HG03159 (cell line): ENCODE results near the gene SKIDA1.

ENCODE experiments used
- ATAC-seq: cut with Tn5 transposase; IDR thresholded peaks from one replicate; pipeline ENCODE4 v1.9.1; 2021; ENCODE audit warnings: mild to moderate bottlenecking, moderate library complexity; ENCODE audit not compliant: unreplicated experiment

SKIDA1 gene

DNA sequence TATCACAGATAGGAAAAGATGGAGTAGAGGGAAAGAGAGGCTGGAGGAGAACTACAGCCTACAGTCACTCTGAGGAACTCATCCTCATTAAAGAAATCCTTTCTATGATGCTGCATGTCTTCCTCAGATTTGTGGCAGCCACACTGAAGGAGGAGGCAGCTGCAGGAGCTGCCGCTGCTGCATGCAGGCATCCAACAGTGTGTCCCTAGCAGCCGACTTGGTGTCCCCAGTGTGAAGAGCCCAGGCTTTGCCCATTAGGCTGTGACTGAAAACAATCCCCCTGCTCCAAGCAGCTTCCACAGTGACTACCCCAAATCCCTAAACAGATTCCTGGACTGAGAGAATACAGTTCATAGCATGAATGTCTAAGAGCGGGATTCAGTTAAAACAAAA lies 23.1 kb downstream of the SKIDA1 start:
- no peak for ATAC-seq

DNA sequence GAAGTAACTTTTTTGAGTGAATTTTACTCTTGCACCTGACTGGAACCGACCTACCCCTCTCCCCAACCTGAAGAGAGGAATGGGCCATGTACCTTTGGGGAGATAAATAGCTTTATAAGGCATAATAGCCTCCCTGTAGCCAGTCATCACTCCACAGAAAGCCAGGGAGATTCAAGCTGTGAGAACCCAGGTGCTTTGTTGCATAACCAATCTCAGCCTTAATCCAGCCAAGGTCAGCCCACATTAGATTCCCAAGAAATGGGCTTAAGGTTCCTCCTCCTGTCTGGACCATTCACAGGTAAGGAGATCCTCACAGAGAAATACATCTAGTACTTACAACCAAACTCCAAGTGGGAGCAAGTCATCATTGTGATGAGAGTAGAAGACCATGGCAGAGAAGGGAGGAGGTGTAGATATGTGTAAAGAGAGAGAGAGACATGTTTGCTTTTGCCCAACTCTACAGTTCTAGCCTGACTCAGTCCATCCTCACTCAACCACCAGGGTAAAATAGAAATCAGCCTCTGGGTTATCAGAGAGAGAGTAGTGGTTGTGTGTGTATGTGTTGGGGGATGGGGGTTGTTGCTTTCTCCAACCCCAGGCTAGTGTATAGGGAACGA lies 23.6 kb downstream of the SKIDA1 start:
- no peak for ATAC-seq

DNA sequence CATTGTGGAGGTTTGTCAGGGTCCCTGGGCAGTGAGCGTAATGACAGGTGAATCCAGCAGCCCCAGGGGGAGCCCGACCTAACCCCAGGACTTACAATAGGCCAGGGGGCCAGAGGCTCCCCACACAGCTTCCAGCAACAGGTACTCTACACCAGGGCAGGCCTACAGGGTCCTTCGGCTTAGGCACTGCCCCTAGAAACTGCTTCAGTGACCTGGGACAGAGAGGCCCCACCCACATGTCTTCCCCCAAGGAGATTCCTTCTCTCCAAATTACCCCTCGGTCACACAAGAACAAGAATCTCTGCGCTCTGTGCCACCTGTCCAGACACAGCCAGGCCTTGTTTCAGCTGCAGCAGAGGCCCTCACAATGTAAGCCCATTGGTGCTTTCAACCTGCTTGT lies 24.4 kb downstream of the SKIDA1 start:
- ATAC-seq, result no peak

DNA sequence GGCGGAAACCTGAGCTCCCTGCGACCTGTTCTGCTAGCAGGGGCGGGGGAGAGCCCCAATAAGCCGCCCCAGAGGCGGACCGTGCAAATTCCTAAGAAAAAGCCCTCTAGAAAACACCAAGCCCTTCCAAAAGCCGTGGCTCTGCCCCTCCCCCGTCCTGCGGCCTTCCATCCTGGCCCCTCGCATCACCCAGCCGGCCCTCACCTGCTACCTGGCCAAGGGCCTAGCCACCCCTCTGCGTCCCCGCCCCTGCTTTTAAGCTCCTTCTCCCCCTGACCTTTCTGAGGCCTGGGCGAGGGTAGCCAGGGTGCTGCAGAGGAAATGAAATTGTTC lies 24.9 kb downstream of the SKIDA1 start:
- no peak for ATAC-seq

DNA sequence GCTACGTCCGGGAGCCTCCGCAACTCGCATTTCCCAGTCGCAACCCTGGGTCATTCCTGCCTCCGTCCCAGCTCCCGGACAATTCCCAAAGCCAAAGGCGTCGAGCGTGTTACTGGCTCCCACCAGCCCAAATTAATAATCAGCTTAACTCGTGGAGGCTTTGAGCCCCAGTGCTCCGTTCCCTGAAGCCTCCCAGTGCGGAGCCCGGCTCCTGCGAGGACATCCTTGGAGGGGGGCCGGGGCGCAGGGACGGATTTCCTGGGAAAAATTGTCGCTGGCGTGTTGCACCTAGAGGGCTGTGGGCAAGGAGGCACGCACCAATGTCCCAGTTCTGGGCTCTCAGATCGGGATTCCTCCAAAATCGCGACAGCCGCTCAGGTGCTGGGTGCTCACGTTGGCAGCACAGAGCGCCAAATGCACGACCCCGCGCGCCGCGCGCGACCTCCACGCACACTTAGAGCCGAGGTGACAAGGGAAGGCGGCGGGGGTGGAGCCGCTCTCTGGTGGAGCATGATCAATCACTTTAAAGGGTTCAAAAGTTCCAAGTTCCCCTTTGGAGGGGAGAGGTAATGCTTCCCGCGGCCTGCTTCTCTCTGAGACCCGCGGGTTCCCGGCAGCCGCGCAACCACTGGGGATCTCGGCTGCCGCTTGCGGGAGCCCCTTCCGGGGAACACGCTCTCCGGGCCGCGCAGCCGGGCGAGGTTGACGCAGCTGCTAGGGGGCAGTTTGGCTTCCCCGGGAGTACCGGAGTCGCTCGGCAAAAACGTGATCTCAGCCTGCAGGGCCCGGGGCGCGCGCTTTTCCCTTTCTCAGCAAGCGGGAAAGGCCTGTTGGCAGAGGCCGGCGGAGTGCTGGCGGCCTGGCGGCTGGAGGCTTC lies 25.5 kb downstream of the SKIDA1 start:
- ATAC-seq, result no peak

DNA sequence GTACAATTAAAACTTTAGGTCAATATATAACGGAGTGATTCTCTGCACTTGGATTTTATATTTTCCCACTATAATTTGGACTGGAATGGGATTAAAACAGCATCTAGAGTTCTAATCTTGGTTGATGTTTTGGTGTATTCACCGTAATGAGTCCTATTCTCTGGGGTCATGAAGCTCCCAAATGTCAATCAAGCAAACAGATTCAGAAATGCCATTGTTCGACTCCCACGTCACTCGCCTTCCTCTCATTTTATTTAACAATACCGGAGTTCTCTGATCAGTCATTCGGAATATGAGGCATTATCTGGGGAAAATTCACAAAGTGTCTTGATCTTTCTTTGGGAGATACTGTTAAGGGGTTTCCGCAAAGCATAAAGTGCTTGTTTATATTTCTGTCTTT lies 26.5 kb downstream of the SKIDA1 start:
- no peak for ATAC-seq

DNA sequence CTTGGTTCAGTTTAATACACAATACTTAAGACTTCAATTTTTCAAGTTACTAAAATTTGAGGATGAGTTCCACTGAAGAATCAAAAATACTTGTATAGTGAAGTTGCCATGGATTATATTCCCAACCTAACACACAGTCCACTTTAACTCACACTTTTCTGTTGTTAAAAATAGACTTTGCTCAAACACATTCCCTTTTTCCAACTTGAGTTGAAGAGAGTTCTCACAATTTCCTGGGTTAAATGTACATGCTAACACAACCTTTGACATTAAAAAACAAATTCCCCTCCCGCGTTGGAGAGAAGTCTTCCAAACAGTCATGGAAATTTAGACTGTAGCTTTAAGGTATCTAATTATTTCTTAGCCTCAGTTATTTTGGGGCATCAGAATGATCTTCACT lies 27.1 kb downstream of the SKIDA1 start:
- ATAC-seq, result no peak

DNA sequence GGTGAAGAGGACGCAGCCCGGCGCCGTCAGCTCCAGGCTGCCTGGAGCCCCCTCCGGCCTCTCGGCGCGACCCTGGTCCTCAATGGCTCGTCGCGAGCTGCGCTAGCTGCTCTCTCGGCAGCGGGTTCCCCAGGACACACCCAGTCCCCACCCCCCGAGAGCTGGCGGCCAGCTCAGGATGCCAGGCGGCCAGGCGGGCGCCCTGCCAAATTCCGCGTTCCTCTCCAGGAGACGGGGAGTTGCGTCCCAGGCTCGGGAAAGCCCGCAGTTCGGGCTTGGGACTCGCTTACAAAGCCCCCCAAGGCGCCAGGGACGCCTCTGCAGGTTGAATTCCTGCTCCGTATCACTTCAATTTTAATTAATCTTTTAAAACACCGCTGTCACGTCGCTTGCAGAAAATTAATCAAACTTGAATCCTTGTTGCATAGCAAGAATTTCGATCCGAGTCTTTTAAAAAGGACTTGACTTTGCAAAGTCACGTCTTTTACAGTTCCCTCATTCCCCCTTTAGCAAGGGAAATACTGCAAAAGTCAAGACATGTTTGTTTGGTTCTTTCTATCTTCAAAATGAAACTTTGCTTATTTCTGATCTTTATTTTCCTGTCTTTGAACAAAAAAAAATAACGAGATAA lies 28.2 kb downstream of the SKIDA1 start:
- ATAC-seq, result no peak

DNA sequence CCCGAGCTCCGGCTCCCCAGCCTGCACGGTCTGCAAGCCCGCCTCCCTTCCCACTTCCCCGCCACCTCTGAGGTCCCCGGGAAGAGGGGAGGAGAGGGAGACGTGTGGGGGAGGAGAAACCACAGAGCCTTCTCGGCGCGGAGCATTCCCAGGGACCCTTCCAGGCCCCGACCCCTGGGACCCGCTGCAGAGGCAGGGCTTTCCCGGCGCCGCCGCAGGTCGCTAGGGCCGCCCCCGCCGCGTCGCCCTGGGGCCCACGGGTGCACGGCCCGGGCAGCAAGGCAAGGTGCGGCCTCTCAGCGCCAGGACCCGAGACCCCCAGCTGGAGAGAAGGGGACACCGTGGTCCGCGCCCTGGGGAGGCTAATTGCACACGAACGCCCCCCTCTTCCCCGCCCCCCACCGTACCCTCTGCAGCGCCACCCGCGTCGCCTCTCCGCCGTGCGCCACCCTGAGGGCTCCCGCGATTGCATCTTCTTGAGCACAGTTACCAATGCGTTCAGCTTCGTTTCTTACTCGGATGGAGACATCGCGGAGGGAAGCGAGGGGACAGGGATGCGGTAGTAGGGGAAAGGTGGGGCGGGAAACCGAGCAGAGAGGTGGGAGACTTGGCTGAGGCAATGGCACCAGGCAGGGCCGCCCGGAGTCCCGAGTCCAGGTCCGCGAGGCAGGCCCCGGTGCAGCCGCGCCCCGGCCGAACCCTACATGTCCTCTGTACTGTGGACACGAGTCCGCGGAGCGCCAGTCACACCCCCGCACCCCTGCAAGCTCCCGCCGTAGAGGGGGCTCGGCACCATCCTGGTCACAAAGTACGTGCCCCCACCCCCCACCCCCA lies 28.9 kb downstream of the SKIDA1 start:
- peak; percentile 52 for ATAC-seq

DNA sequence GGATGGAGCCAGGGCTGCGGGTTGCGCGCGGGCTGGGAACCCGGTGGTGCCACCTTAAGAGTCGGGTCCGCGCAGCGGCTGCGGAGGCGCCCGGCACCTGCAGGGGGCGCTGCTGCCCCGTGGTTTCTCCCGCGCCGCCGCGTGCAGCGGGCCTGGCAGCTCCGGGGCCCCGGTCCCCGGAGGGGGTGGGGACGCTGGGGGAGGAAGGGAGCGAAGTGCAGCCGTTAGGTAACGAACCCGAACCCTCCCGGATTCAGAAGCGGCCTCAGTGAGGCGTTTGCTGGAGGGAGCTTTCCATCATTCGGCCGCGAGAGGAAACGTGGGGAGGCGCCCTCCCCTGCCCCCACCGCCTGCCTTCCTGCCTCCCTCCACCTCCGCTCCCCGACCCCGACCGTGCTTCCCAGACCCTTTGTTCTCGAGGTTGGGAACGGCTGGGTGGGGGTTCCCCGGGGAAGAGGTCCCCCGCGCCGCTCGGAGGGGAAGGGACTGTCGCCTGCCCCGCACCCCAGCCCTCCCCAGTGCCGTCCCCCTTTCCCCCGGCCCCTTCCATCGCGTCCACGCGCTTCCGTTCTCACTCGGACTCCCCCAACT lies 29.6 kb downstream of the SKIDA1 start:
- ATAC-seq, result peak; percentile 86

DNA sequence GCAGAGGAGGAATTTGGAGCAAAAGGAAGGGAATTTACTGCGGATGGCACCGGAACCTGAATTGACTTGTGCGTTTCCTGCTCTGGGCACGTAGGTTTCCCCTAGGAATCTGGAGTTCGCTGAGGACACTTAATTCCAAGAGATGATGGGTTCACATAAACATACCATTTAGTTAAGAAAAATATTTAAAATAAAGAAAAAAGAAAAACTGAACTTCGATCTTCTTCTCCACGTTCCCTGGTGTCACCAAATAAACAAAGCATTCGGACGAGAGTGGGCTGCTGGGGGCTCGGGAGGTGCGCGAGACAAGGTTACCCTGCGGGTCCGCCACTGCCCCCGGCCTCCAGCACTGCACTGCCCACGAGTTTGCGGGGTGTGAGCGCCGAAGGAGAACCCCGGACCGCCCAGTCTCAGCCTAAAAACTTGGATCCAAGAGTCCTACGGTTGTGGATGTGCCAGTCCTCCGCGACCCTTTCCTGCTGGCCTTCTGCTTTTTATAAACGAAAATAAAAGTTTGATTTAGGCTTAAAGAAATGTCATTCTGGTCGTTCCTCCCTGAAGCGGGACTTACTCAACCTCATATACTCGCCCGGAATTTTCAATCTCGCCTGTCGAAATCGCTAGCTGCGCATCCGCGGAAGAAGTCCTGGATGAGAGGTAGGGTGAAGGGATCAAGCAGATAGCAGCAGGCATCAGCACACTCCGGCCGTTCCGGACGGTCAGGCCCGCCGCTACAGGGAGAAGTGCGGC lies 30.3 kb downstream of the SKIDA1 start:
- no peak for ATAC-seq

DNA sequence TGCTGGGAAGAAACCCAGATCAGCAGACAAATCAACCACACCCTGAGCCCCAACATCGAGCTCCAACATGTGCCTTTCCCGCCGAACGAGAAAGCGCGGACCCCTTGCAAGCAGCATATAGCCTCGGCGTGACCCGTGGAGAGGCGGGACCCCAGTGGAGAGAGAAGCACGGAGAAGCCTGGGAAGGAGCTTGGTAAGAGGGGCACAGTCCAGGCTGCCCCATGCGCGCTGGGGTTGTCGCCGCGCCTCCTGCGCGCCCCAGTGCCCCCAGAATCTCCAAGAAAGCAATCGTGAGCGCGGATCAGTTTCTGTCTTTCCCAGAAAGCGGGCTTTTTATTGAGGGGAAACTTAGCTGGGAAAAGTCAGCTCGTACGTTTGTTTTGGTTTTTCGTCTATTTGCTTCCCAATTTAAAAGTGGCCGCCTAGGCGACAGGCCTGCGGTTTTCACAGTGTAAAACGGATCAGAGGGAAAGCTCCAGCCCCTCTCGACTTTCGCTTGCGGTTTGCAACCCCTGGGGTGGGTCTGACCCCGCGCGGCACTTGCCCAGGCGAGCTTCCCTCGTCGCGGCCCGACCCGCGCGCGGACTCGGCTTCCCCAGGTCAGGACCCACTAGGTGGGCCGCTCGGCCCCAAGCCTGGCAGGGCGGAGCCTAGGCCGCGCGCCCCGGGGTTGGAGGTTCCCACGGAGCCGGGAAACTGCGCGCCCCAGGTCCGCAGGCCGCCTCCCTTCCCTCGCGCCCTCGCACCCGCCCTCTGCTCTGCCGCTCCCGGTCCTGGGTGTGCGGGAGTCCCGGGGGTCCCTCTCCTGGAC lies 31.1 kb downstream of the SKIDA1 start:
- no peak for ATAC-seq

DNA sequence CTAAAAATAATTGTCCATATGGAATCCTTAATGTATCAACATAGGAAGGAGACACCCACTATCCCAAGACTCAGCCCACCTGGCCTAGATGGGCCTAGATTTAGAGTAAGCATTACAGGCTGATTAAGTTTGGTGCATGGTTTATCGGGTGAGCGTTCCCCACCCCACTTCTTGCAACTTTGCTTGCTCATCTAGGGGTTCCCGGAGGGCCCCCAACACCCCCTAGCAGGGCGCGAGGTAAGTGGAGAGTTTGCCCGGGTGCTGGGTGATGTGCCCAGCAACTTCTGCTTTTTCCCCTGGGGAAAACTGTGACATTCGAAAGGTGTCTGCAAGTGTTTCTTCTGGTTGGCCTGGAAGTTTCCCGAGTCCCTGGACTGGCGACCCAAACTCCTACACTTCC lies 31.7 kb downstream of the SKIDA1 start:
- no peak for ATAC-seq

DNA sequence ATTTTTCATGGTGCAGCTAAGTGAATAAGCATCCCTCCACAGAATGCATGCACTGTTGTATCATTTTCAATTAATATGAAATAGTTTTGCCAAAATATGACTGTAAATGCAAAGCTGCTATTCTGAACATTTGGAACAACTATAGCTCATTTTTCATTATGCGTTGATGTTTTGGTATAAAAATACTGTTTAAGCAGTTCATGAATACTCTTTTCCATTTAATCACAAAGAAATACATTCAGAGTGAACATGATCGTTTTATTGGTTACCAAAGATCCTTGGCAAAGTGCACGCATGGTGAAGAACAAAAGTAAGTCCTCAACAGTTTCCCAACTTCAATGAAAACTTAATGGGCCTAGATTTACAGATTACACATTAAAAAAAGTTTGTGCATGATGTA lies 33.1 kb downstream of the SKIDA1 start:
- no peak for ATAC-seq

DNA sequence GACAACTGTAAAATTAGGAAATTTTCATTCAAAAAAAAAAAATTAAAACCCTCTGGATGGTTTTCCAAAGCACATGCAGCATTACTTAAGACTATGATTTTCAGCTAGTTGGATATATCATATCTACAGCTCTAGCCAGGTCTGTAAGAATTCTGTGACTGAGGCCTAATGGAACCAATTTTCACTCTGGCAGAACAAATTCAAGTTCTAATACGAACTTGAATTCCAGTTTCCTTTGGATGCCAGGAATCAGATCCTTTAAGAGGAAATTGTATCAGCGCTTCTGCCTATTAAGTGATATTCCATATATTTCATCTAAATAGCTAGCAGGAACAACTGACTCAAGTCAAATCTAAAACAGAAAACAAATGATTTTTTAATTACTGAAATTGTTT lies 34.8 kb downstream of the SKIDA1 start:
- ATAC-seq, result no peak

DNA sequence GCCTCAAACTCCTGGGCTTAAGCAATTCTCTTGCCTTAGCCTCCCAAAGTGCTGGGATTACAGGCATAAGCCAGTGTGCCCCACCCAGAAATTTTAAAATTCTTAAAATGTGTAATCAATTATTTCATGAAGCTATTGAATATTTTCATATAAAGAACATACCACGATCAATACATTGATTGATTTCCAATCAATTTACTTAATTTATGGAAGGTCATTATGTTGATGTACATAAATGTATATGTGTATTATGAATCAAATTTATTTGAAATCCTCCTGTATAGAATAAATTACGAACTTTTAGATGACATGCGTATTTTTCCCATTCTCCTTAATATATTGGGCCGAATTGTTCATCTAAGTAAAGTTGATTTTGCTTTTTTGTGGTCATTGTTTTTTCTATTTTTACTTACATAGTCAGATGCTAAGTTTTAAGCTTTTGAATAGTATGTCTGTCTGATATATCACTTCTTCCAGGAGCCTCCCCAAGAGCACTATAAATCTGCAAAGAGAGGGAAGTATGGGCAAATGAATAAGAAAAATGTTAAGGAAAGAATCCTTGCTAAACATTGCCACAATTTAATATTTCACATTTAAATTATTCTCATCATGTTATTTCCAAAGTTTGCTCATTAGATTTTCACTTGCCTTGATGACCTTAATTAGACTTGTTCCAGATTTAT lies 35.3 kb downstream of the SKIDA1 start:
- ATAC-seq, result no peak

DNA sequence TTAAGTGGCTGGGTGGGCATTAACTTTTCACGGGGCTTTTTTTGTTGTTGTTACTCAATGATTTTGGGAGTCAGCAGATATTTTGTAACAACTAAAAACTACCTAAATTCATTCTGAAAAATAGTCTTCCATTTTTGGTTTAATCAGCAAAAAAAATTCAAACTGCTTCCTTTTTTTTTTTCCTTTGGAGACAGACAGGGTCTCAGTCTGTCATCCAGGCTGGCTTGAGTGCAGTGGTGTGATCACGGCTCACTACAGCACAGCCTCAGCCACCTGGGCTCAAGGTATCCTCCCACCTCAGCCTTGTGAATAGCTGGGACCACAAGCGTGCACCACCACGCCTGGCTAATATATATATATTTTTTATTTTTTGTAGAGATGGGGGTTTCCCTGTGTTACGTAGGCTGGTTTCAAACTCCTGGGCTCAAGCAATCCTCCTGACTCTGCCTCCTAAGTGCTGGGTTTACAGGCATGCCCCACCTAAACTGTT lies 36.5 kb downstream of the SKIDA1 start:
- no peak for ATAC-seq

DNA sequence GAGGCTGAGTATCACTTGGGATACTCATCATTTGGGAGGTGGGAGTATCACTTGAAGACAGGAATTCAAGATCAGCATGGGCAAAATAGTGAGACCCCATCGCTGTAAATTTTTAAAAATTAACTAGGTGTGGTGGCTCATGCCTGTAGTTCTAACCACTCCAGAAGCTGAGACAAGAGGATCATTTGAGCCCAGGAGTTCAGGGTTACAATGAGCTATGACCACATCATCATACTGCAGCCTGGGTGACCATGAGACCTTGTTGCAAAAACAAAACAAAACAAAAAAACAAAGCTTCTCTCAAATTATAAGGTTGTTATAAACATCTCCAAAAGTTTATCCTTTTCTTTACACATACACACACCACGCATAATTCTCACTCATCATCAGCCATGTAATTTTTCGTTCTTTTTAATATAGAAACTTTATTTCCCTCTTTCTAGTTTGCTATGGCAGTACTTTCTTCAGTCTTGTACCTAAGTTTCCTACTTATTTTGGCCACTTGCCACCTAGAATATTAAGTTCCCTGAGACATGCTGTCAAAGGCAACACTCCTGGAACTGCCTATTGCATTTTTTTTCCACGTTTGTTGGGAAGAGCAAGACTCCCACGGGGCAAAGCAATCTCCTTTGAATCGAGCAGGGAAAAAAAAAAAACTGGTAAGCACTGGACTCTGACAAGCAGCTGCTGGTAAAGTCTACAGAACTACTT lies 37.1 kb downstream of the SKIDA1 start:
- ATAC-seq, result no peak
